K562 (cell line): Measurements from ENCODE around the gene ATP6V0E1. TPM values are rescaled to one million over a fixed set of nuclear protein-coding genes. Genes with fewer than 3 reads are reported as not detected.

Source experiments
- ATAC-seq: fragments of 200-7000 bp; cut with Tn5 transposase; 3 replicates; pipeline ENCODE4 v1.9.1; 2020; ENCODE audit warnings: moderate library complexity
- BruUV-seq: library from RNA; stranded (reverse); fragments of 400-500 nt; replicated peaks from 2 replicates; lab custom pipeline; 2021; lab: Mats Ljungman, UMichigan
- CTCF ChIA-PET: fragments of 300-600 bp; formaldehyde crosslinking; extraction: SDS; loops from one replicate; lab custom pipeline; 2021; ENCODE audit warnings: low intra/inter-chr PET ratio; lab: Yijun Ruan, JAX
- POLR2A ChIA-PET: fragments of 300-600, 350-650 bp; sonication (Branson Sonifier 250); formaldehyde crosslinking; extraction: SDS; loops from one replicate; lab custom pipeline; 2021; ENCODE audit warnings: antibody characterized with exemption, inconsistent platforms; lab: Yijun Ruan, JAX
- DNase-seq, 4 experiments: peaks; one replicate each; pipeline versions ENCODE4 v3.0.0 to v3.0.0-alpha.2; 2011 to 2018; ENCODE audit warnings: low spot score in 3 of 4, mixed read lengths in 3 of 4; ENCODE audit errors: extremely low read depth in 1 of 4
- FAIRE-seq: peaks from 2 replicates; lab custom pipeline; 2011; peaks lifted over from hg19 to GRCh38; lab: Jason Lieb, UNC
- H2AFZ ChIP-seq: 2 replicates; pipeline ENCODE4 v1.6.0; 2011; ENCODE audit warnings: low read depth, low read length, control low read depth, inconsistent platforms
- H3K27ac ChIP-seq: fragments of 200-600 bp; 3 replicates; pipeline ENCODE4 v1.8.0; 2011; ENCODE audit warnings: low read depth, mild to moderate bottlenecking, control low read depth, inconsistent platforms, low read length, moderate library complexity, mixed read lengths; ENCODE audit errors: extremely low read depth
- H3K27me3 ChIP-seq, 2 experiments: fragments of 300-600 bp in 1 of 2; 2 replicates in 1 of 2; 3 replicates in 1 of 2; pipeline versions ENCODE4 v1.6.0 to v1.8.0; 2011; ENCODE audit warnings: inconsistent platforms in 2 of 2, low read length in 2 of 2, mild to moderate bottlenecking in 1 of 2, mixed read lengths in 1 of 2, moderate library complexity in 1 of 2; ENCODE audit not compliant: control insufficient read depth in 2 of 2, insufficient read depth in 2 of 2
- H3K36me3 ChIP-seq: fragments of 300-600 bp; 3 replicates; pipeline ENCODE4 v1.8.0; 2011; ENCODE audit warnings: mild to moderate bottlenecking, low read length, inconsistent platforms; ENCODE audit not compliant: control insufficient read depth, insufficient read depth
- H3K4me1 ChIP-seq, 2 experiments: fragments of 200-600 bp in 1 of 2; replicated peaks in 1 of 2; 2 replicates in 1 of 2; 3 replicates in 1 of 2; pipeline versions ENCODE4 v1.5.1 to v1.8.0; 2011; ENCODE audit warnings: inconsistent platforms in 2 of 2, low read length in 2 of 2, mild to moderate bottlenecking in 1 of 2, mixed read lengths in 1 of 2, moderate library complexity in 1 of 2; ENCODE audit not compliant: control insufficient read depth in 2 of 2, insufficient read depth in 2 of 2
- H3K4me2 ChIP-seq: 2 replicates; pipeline ENCODE4 v1.6.1; 2011; ENCODE audit warnings: low read length, control low read depth, inconsistent platforms, mixed read lengths; ENCODE audit not compliant: insufficient read depth
- H3K4me3 ChIP-seq: fragments of 200-600 bp; sonication (generic), shearing (Covaris generic); 2 replicates; pipeline ENCODE4 v1.5.1; 2016; ENCODE audit warnings: control low read depth, inconsistent platforms
- H3K79me2 ChIP-seq: fragments of 200-600 bp; 3 replicates; pipeline ENCODE4 v1.8.0; 2011; ENCODE audit warnings: low read length, inconsistent platforms; ENCODE audit not compliant: control insufficient read depth, insufficient read depth
- H3K9ac ChIP-seq, 2 experiments: 2 replicates each; pipeline versions ENCODE4 v1.6.0 to v1.6.1; 2011; ENCODE audit warnings: low read depth in 2 of 2, low read length in 2 of 2, control low read depth in 1 of 2, inconsistent platforms in 1 of 2, mild to moderate bottlenecking in 1 of 2, mixed read lengths in 1 of 2; ENCODE audit not compliant: insufficient read depth in 1 of 2
- H3K9me1 ChIP-seq: one replicate; pipeline ENCODE4 v1.6.0; 2011; ENCODE audit warnings: inconsistent platforms, mild to moderate bottlenecking, low read length, moderate library complexity; ENCODE audit not compliant: control insufficient read depth, insufficient read depth
- H3K9me3 ChIP-seq: replicated peaks from 2 replicates; pipeline ENCODE4 v1.5.1; 2011; ENCODE audit warnings: low read depth, low read length, inconsistent platforms; ENCODE audit not compliant: control insufficient read depth, insufficient read depth
- H4K20me1 ChIP-seq: replicated peaks from 2 replicates; pipeline ENCODE4 v1.6.1; 2011; ENCODE audit warnings: low read length, inconsistent platforms, mixed read lengths; ENCODE audit not compliant: control insufficient read depth, insufficient read depth
- FIP1L1 ChIP-seq: fragments of 200-400 bp; formaldehyde crosslinking; IDR thresholded peaks from 2 replicates; pipeline ENCODE4 v1.6.1; 2018; ENCODE audit warnings: mild to moderate bottlenecking, low read depth, low read length; ENCODE audit not compliant: poor library complexity, severe bottlenecking
- MEIS2 ChIP-seq: fragments of 450-650 bp; IDR thresholded peaks from 2 replicates; pipeline ENCODE4 v1.6.1; 2014; ENCODE audit warnings: mild to moderate bottlenecking; ENCODE audit not compliant: partially characterized antibody
- NR2F6 ChIP-seq: fragments of 450-650 bp; formaldehyde crosslinking; IDR thresholded peaks from 2 replicates; pipeline ENCODE4 v1.4.0; 2020; ENCODE audit warnings: mild to moderate bottlenecking
- YY1 ChIP-seq, 3 experiments: IDR thresholded peaks; 2 replicates each; pipeline ENCODE4 v1.6.1; 2011; ENCODE audit warnings: low read length in 2 of 3, mild to moderate bottlenecking in 2 of 3, moderate library complexity in 2 of 3, borderline replicate concordance in 1 of 3, control low read depth in 1 of 3, low read depth in 1 of 3; ENCODE audit not compliant: insufficient read depth in 3 of 3, insufficient replicate concordance in 2 of 3, control insufficient read depth in 1 of 3, insufficient read length in 1 of 3; ENCODE audit errors: extremely low read depth in 1 of 3
- in situ Hi-C: fragments of 300-500 bp; cut with MboI; formaldehyde crosslinking; loops from 4 replicates; pipeline ENCODE4 v1.15.0; 2018; ENCODE audit warnings: inconsistent platforms, mixed read lengths
- intact Hi-C: fragments of 100-400 bp; cut with micrococcal nuclease; formaldehyde crosslinking; loops from 2 replicates; pipeline ENCODE4 v1.14.2; 2022
- polyA plus RNA-seq, 8 experiments: library from polyadenylated mRNA; depleted of rRNA in 4 of 8; stranded (reverse) in 5 of 8; unstranded in 3 of 8; fragments of >200 nt; fragmentation: Nextera tagmentation in 2 of 8; fragmentation: Illumina TruSeq in 1 of 8; extraction: Ambion mirVana in 2 of 8; extraction: Trizol in 1 of 8; gene quantifications; 2 replicates each; pipeline versions ENCODE4 v1.2.1 to v1.2.3, GENCODE V29; 2011 to 2014; ENCODE audit warnings: inconsistent platforms in 1 of 8, missing spikeins in 1 of 8
- total RNA-seq, 7 experiments: library from RNA; depleted of rRNA in 6 of 7; stranded (reverse); fragments of >200 nt in 6 of 7; fragmentation: Illumina TruSeq in 2 of 7; extraction: Trizol in 2 of 7; gene quantifications; 2 replicates each; pipeline versions ENCODE4 v1.2.1 to v1.2.3, GENCODE V29; 2011 to 2021; ENCODE audit warnings: low replicate concordance in 1 of 7

The ATP6V0E1 gene
- total and polyA plus RNA-seq, 9 of the 15 experiments (the other 6 are each of a cell fraction or from before 2014, with no cell fraction given) = 63.8 to 395 (median 112) TPM

- peak in 1 of 3 experiments; percentile 40 for TF ChIP-seq YY1 (IDR thresholded peaks at IDR 0.05; ENCODE audit: borderline replicate concordance in 1 of 3, control insufficient read depth in 1 of 3, extremely low read depth in 1 of 3, insufficient read depth in 3 of 3, insufficient read length in 1 of 3, insufficient replicate concordance in 2 of 3, low read depth in 1 of 3, low read length in 2 of 3)
- TF ChIP-seq, all 486 proteins: peak for 89
Measured at GRCh38 chr5:172984244-172984953, 828 bp downstream of the ATP6V0E1 start (continued).

GRCh38 chr5:172985596-172985995, 2.0 kb downstream of the ATP6V0E1 start:
- H3K27ac ChIP-seq = 0 out of 3 replicates have a peak overlapping the region, but pooled peaks have one; percentile 2

More at GRCh38 chr5:172985596-172985995, 2.0 kb downstream of the ATP6V0E1 start:
- H3K9me1 ChIP-seq = no peaks in the 10 kb centered on the region
- DNase-seq = no peak
- in situ Hi-C loops = no loop called here
- peak overlapping the region; percentile 58 for H3K4me2 ChIP-seq
- no peak for ATAC-seq
- H4K20me1 ChIP-seq = no peaks in the 10 kb centered on the region
- H3K79me2 ChIP-seq = peaks cover 69% of the 10 kb centered on the region
- H2AFZ ChIP-seq = no peak overlapping the region
- ChIA-PET POLR2A (interaction anchor here (0.6 to 1.5 kb wide), 2 partner anchors 8 to 44 kb away, joined by 3 to 5 read pairs; no protein-coding TSS in a partner anchor), CTCF (interaction anchor here (0.6 kb wide), 1 partner anchor 41 kb away, joined by 3 read pairs; no protein-coding TSS in a partner anchor)
- TF ChIP-seq FIP1L1 (no peak), MEIS2 (peak; percentile 29), NR2F6 (CRISPR knock-in tag) (no peak)
- peak overlapping the region in 1 of 2 experiments; percentile 53; a peak in 2 of 4 replicates for H3K9ac ChIP-seq
- FAIRE-seq = no peak
- peaks cover 5 to 14% of the 10 kb centered on the region in 2 experiments; a peak in 3 of 5 replicates for H3K4me1 ChIP-seq
- no TSS peak for BruUV-seq
- H3K27me3 ChIP-seq = no peaks in the 10 kb centered on the region
- H3K9me3 ChIP-seq = no peaks in the 10 kb centered on the region; the same call in 1 of the 2 replicates
- peaks cover 45% of the 10 kb centered on the region for H3K36me3 ChIP-seq
- H3K4me3 ChIP-seq = peak overlapping the region; percentile 77
- intact Hi-C loops = loop anchor here (2.0 kb wide), 1 partner anchor 71 kb away; the partner anchor contains the start of gene CREBRF
